HepG2 (cell line): ENCODE results near the gene SYNGAP1. TPM values are rescaled to one million over a fixed set of nuclear protein-coding genes. Genes with fewer than 3 reads are reported as not detected.

Experiments used
- ATAC-seq: fragments of 200-7000 bp; cut with Tn5 transposase; 3 replicates; pipeline ENCODE4 v1.9.1; 2020; ENCODE audit warnings: mild to moderate bottlenecking, moderate library complexity
- BruUV-seq: library from RNA; stranded (reverse); fragments of 400-500 nt; replicated peaks from 2 replicates; lab custom pipeline; 2021; lab: Mats Ljungman, UMichigan
- CTCF ChIA-PET: fragments of 300-600 bp; formaldehyde crosslinking; extraction: SDS; loops from one replicate; lab custom pipeline; 2021; ENCODE audit warnings: low total read pairs, inconsistent platforms, low intra/inter-chr PET ratio; lab: Yijun Ruan, JAX
- POLR2A ChIA-PET: fragments of 350-600 bp; sonication (Branson Sonifier 250); formaldehyde crosslinking; loops from one replicate; lab custom pipeline; 2020; ENCODE audit warnings: antibody characterized with exemption, inconsistent platforms; lab: Yijun Ruan, JAX
- DNase-seq: peaks from one replicate; pipeline ENCODE4 v3.0.0-alpha.2; 2015; ENCODE audit warnings: low spot score
- FAIRE-seq: peaks from 3 replicates; lab custom pipeline; 2011; peaks lifted over from hg19 to GRCh38; lab: Jason Lieb, UNC
- H2AFZ ChIP-seq: one replicate; pipeline ENCODE4 v1.6.1; 2011; ENCODE audit warnings: low read length, inconsistent platforms
- H3K27ac ChIP-seq: fragments of 300-600 bp; 3 replicates; pipeline ENCODE4 v1.8.0; 2011; ENCODE audit warnings: mixed run types, mild to moderate bottlenecking, mixed read lengths, low read length, inconsistent platforms; ENCODE audit not compliant: insufficient read depth; ENCODE audit errors: extremely low read length
- H3K27me3 ChIP-seq, 2 experiments: fragments of 200-600 bp in 1 of 2; 2 replicates in 1 of 2; 3 replicates in 1 of 2; pipeline versions ENCODE4 v1.6.0 to v1.8.0; 2011; ENCODE audit warnings: low read length in 2 of 2, mild to moderate bottlenecking in 2 of 2, moderate library complexity in 2 of 2, inconsistent platforms in 1 of 2; ENCODE audit not compliant: insufficient read depth in 2 of 2, control insufficient read depth in 1 of 2
- H3K36me3 ChIP-seq, 2 experiments: fragments of 200-600 bp in 1 of 2; replicated peaks in 1 of 2; 2 replicates in 1 of 2; 3 replicates in 1 of 2; pipeline versions ENCODE4 v1.5.1 to v1.8.0; 2011; ENCODE audit warnings: low read length in 2 of 2, inconsistent platforms in 1 of 2; ENCODE audit not compliant: insufficient read depth in 2 of 2, control insufficient read depth in 1 of 2
- H3K4me1 ChIP-seq: 2 replicates; pipeline ENCODE4 v1.5.1; 2012; ENCODE audit warnings: low read length, inconsistent platforms; ENCODE audit not compliant: insufficient read depth
- H3K4me2 ChIP-seq: 2 replicates; pipeline ENCODE4 v1.6.0; 2011; ENCODE audit warnings: low read depth, low read length, inconsistent platforms
- H3K4me3 ChIP-seq, 3 experiments: fragments of 200-600 bp in 1 of 3; sonication (generic), shearing (Covaris generic) in 1 of 3; replicated peaks in 1 of 3; 2 replicates each; pipeline ENCODE4 v1.5.1; 2011 to 2016; ENCODE audit warnings: low read length in 3 of 3, inconsistent platforms in 2 of 3, low read depth in 2 of 3, mild to moderate bottlenecking in 2 of 3, control low read depth in 1 of 3, mixed read lengths in 1 of 3; ENCODE audit not compliant: insufficient read depth in 1 of 3
- H3K79me2 ChIP-seq: one replicate; pipeline ENCODE4 v1.6.1; 2011; ENCODE audit warnings: low read length, inconsistent platforms; ENCODE audit not compliant: insufficient read depth
- H3K9ac ChIP-seq: 2 replicates; pipeline ENCODE4 v1.6.0; 2011; ENCODE audit warnings: mild to moderate bottlenecking, low read depth, low read length, inconsistent platforms; ENCODE audit not compliant: insufficient read depth
- H3K9me3 ChIP-seq: 2 replicates; pipeline ENCODE4 v1.5.1; 2012; ENCODE audit warnings: mild to moderate bottlenecking, low read length
- H4K20me1 ChIP-seq: 2 replicates; pipeline ENCODE4 v1.6.0; 2011; ENCODE audit warnings: inconsistent platforms, mild to moderate bottlenecking, low read length, moderate library complexity; ENCODE audit not compliant: insufficient read depth
- ATM ChIP-seq: fragments of 450-650 bp; IDR thresholded peaks from 2 replicates; pipeline ENCODE4 v1.7.1; 2017; ENCODE audit warnings: mild to moderate bottlenecking, borderline replicate concordance
- KAT7 ChIP-seq: IDR thresholded peaks from 2 replicates; pipeline ENCODE4 v1.6.1; 2018; ENCODE audit warnings: borderline replicate concordance, missing compliant biosample characterization
- KLF9 ChIP-seq: IDR thresholded peaks from 2 replicates; pipeline ENCODE4 v1.6.1; 2016; ENCODE audit warnings: low read depth
- MYNN ChIP-seq: sonication (generic); formaldehyde crosslinking; IDR thresholded peaks from 2 replicates; pipeline ENCODE4 v1.4.0; 2020; ENCODE audit warnings: mild to moderate bottlenecking, low read depth, missing genetic modification reagents
- NBN ChIP-seq: fragments of 450-650 bp; conservative IDR thresholded peaks from 2 replicates; pipeline ENCODE4 v1.6.1; 2017
- RCOR2 ChIP-seq: IDR thresholded peaks from 2 replicates; pipeline ENCODE4 v1.6.1; 2016; ENCODE audit warnings: missing biosample characterization, missing genetic modification reagents
- ZBTB37 ChIP-seq: sonication (generic); formaldehyde crosslinking; IDR thresholded peaks from 2 replicates; pipeline ENCODE4 v1.4.0; 2020; ENCODE audit warnings: mild to moderate bottlenecking, missing genetic modification reagents
- ZBTB44 ChIP-seq: sonication (generic); formaldehyde crosslinking; IDR thresholded peaks from 2 replicates; pipeline ENCODE4 v1.4.0; 2020; ENCODE audit warnings: missing genetic modification reagents
- ZNF354B ChIP-seq: sonication (generic); formaldehyde crosslinking; IDR thresholded peaks from 2 replicates; pipeline ENCODE4 v1.8.0; 2022; ENCODE audit warnings: mild to moderate bottlenecking, missing genetic modification reagents
- ZNF383 ChIP-seq: sonication (generic); formaldehyde crosslinking; IDR thresholded peaks from 2 replicates; pipeline ENCODE4 v1.4.0; 2020; ENCODE audit warnings: missing genetic modification reagents, mild to moderate bottlenecking, borderline replicate concordance
- ZNF431 ChIP-seq: sonication (generic); formaldehyde crosslinking; IDR thresholded peaks from 2 replicates; pipeline ENCODE4 v1.9.0; 2022; ENCODE audit warnings: missing genetic modification reagents, low read depth, mild to moderate bottlenecking, borderline replicate concordance
- ZNF879 ChIP-seq: sonication (generic); formaldehyde crosslinking; IDR thresholded peaks from 2 replicates; pipeline ENCODE4 v1.8.1; 2023; ENCODE audit warnings: missing genetic modification reagents
- WGBS: methylation state at CpG from one replicate; pipeline ENCODE4 v1.1.6; 2017; ENCODE audit warnings: low lambda C conversion rate; 5-methylcytosine and 5-hydroxymethylcytosine counted together
- in situ Hi-C: cut with HindIII; loops from 2 replicates; pipeline ENCODE4 v1.10.0; 2017; ENCODE audit warnings: low pct_unique_long_range_greater_than_20kb; ENCODE audit not compliant: extremely low pct_ligation_motif_present
- intact Hi-C: fragments of 100-400 bp; cut with micrococcal nuclease; formaldehyde crosslinking; loops from one replicate; pipeline ENCODE4 v1.10.0; 2022; ENCODE audit not compliant: unreplicated experiment
- polyA plus RNA-seq, 8 experiments: library from polyadenylated mRNA; depleted of rRNA in 3 of 8; stranded (reverse) in 7 of 8; unstranded in 1 of 8; fragments of >200 nt; fragmentation: Illumina TruSeq in 4 of 8; extraction: Trizol in 4 of 8; gene quantifications; 2 replicates each; pipeline versions ENCODE4 v1.2.1 to v1.2.3, GENCODE V29; 2011 to 2016; ENCODE audit warnings: low read depth in 4 of 8, missing spikeins in 1 of 8, mixed read lengths in 1 of 8; ENCODE audit not compliant: insufficient read depth in 1 of 8
- total RNA-seq, 5 experiments: library from RNA; depleted of rRNA; stranded (reverse); fragments of >200 nt; fragmentation: Illumina TruSeq; extraction: Trizol; gene quantifications; 2 replicates each; pipeline ENCODE4 v1.2.3, GENCODE V29; 2016; ENCODE audit warnings: low read depth in 1 of 5
- TF ChIP-seq, protein P1 (sequence below): sonication (generic); formaldehyde crosslinking; IDR thresholded peaks from 2 replicates; pipeline ENCODE4 v1.8.1; 2023; ENCODE audit warnings: mild to moderate bottlenecking, missing genetic modification reagents
- TF ChIP-seq, protein P2 (sequence below): IDR thresholded peaks from 2 replicates; pipeline ENCODE4 v1.6.1; 2016; ENCODE audit warnings: missing biosample characterization, missing genetic modification reagents, low read depth
- TF ChIP-seq, protein P3 (sequence below): IDR thresholded peaks from 2 replicates; pipeline ENCODE4 v1.6.1; 2016; ENCODE audit warnings: mild to moderate bottlenecking

Gene SYNGAP1
- total and polyA plus RNA-seq, 2 of the 13 experiments (the other 11 are each of a cell fraction or from before 2014, with no cell fraction given): 0.75 to 1.1 TPM

DNA sequence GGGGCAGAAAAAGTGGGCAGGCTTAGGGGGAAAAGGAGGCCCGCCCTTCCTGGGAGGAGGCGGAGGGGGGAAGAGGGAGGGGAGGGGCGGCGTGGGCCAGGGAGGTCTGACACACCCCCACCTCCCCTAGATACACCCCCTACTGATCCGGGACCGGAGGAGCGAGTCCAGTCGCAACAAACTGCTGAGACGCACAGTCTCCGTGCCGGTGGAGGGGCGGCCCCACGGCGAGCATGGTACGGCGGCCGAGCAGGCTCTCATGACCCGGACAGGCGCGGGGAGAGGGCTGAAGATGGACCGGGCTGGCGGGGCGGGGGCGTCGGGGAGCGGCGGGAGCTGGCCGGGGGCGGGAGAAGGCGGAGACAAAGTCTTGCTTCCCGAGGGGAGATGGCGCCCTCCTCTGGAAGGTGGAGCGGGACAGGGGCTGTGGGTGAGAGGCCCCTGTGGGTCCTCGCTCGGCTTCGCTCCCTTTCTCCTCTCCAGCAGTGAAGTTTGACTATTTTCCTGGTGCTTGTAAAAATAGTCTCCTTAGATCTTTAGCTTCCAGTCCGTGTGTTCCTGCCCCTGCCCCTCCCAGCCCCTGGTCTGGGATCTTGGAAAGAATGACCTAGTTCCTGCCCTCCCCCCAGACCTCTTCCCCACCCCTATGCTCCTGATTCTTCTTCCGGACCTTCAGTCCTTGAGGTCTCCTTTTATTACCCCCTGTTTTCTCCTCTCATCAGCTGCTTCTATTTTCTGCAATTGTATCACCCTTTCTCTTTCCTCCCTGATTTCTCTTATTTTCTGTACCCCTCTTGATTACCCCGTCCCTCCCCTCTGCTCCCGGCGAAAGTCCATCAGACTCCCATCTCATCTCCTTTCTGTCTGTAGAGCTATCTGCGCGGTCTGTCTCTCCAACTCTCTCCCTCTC, 6.1 kb downstream of the SYNGAP1 start:
- peaks cover 51% of the 10 kb centered on the region for H3K4me1 ChIP-seq
- no peaks in the 10 kb centered on the region for H3K9me3 ChIP-seq
- H3K27me3 ChIP-seq: peaks cover 2 to 35% of the 10 kb centered on the region in 2 experiments; a peak in 3 of 5 replicates
- H3K4me3 ChIP-seq: peak overlapping the region; percentile 68 to 74 (median 74)
- CTCF ChIA-PET: interaction anchor here (1.1 to 3.1 kb wide), 2 partner anchors 35 to 146 kb away, joined by 7 to 19 read pairs; partner anchors contain the start of gene KIFC1
- peak overlapping the region; percentile 71 for H2AFZ ChIP-seq
- peak overlapping the region; percentile 98 for H3K4me2 ChIP-seq
- intact Hi-C loops (no loop called here), in situ Hi-C loops (no loop called here)
- H3K79me2 ChIP-seq: no peaks in the 10 kb centered on the region
- H3K27ac ChIP-seq: peak overlapping the region; percentile 46
- H3K36me3 ChIP-seq: no peaks in the 10 kb centered on the region
- DNase-seq: peak; percentile 73
- H4K20me1 ChIP-seq: no peaks in the 10 kb centered on the region
- FAIRE-seq: peak; percentile 72
- BruUV-seq: no TSS peak
- ATAC-seq: peak; percentile 76
- H3K9ac ChIP-seq: peak overlapping the region; percentile 70
- 2% methylated on average over 19 of the region's 43 CpGs for WGBS
- POLR2A ChIA-PET: interaction anchor here (0.6 to 1.8 kb wide), 13 partner anchors 7 to 1192 kb away, joined by 3 to 13 read pairs (median 4); partner anchors contain the start of genes BAK1, CUTA, PHF1 and UQCC2
- no peak for TF ChIP-seq ZNF383 (CRISPR knock-in tag)
- TF ChIP-seq RCOR2 (CRISPR knock-in tag): no peak
- 0 out of 2 replicates have a peak, but pooled peaks have one; percentile 16 for TF ChIP-seq ZNF879
- TF ChIP-seq ZNF431 (CRISPR knock-in tag): no peak; the same call in 1 of the 2 replicates
- 0 out of 2 replicates have a peak, but pooled peaks have one; percentile 35 for TF ChIP-seq MYNN (CRISPR knock-in tag)
- TF ChIP-seq KLF9 (CRISPR knock-in tag): 0 out of 2 replicates have a peak, but pooled peaks have one; percentile 19
- no peak for TF ChIP-seq ZBTB44 (CRISPR knock-in tag)
- TF ChIP-seq, protein P1, sequence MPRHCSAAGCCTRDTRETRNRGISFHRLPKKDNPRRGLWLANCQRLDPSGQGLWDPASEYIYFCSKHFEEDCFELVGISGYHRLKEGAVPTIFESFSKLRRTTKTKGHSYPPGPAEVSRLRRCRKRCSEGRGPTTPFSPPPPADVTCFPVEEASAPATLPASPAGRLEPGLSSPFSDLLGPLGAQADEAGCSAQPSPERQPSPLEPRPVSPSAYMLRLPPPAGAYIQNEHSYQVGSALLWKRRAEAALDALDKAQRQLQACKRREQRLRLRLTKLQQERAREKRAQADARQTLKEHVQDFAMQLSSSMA (CRISPR knock-in tag): no peak
- no peak for TF ChIP-seq ATM
- TF ChIP-seq, protein P2, sequence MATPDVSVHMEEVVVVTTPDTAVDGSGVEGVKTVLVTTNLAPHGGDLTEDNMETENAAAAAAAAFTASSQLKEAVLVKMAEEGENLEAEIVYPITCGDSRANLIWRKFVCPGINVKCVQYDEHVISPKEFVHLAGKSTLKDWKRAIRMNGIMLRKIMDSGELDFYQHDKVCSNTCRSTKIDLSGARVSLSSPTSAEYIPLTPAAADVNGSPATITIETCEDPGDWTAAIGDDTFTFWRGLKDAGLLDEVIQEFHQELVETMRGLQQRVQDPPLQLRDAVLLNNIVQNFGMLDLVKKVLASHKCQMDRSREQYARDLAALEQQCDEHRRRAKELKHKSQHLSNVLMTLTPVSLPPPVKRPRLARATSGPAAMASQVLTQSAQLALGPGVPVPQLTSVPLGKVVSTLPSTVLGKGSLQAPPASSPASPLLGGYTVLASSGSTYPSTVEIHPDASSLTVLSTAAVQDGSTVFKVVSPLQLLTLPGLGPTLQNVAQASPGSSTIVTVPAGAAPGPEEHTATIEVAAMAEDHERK: no peak
- TF ChIP-seq ZNF354B: no peak
- TF ChIP-seq KAT7 (CRISPR knock-in tag): no peak; the same call in 1 of the 2 replicates
- TF ChIP-seq, protein P3, sequence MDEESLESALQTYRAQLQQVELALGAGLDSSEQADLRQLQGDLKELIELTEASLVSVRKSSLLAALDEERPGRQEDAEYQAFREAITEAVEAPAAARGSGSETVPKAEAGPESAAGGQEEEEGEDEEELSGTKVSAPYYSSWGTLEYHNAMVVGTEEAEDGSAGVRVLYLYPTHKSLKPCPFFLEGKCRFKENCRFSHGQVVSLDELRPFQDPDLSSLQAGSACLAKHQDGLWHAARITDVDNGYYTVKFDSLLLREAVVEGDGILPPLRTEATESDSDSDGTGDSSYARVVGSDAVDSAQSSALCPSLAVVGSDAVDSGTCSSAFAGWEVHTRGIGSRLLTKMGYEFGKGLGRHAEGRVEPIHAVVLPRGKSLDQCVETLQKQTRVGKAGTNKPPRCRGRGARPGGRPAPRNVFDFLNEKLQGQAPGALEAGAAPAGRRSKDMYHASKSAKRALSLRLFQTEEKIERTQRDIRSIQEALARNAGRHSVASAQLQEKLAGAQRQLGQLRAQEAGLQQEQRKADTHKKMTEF (CRISPR knock-in tag): peak; percentile 71
- no peak for TF ChIP-seq ZBTB37 (CRISPR knock-in tag)
- TF ChIP-seq NBN: no peak
